Eye (tissue), 1 donor: Measurements from ENCODE around the gene DST.
"Not testable (repeated sequence)": the region's sequence is repeated elsewhere in the genome, so short reads cannot be mapped to it uniquely, and the experiment has no call there.

Source experiments
- DNase-seq: peaks from one replicate; pipeline ENCODE4 v3.0.0-alpha.2; 2015

DST gene

DNA sequence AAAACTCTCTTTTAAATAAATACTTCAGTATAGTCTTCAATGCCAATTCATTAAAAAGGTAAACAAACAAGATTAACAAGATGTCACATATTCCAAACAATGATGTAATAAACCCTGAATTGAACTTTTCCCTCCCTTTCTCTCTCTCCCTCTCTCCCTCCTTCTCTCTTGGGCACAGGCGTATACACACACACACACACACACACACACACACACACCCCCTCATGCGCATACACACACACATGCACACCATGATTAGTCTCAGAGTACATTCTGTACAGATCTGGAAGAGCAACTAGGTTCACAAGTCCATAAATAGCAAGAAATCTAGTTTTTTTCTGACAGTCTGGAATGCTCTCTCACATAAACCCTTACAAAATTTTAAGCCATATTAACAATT, 128.3 kb downstream of the DST start:
- no peak for DNase-seq

DNA sequence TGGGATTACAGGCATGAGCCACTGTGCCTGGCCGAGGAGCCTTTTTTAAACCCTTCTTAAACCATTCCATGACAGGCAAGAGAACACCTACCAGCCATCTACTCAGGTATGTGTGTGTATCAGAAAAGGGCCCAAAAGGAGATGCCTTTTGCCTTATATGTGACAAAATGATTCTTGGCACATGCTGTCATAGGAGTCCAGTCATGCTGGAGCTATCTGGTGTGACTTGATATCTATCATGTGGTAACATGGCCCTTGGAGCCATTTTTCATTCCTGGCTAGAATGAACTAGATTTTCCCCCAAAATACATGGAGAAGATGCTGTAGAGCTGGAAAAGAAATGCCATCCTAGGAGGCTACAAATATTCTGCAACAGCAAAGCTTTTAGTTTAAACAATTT, 129.1 kb downstream of the DST start:
- DNase-seq: no peak

DNA sequence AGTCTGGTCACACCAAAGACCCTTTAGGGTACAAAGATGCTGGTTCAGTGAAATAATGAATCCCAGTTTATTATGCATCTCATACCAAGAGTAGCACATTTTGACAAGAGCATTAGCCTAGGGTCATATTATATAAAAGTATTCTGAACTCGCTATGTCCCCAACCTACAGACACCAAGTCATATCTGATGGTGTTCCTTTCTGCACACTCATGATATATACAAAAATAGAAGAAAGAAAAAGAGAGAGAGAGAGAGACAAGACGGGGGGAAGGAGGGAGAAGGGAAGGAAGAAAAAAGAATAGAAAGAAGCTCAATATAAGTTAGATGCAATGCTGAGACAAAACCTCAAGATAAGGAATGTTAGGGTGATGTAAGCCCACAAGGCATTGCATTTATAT, 131.1 kb downstream of the DST start:
- DNase-seq: no peak

DNA sequence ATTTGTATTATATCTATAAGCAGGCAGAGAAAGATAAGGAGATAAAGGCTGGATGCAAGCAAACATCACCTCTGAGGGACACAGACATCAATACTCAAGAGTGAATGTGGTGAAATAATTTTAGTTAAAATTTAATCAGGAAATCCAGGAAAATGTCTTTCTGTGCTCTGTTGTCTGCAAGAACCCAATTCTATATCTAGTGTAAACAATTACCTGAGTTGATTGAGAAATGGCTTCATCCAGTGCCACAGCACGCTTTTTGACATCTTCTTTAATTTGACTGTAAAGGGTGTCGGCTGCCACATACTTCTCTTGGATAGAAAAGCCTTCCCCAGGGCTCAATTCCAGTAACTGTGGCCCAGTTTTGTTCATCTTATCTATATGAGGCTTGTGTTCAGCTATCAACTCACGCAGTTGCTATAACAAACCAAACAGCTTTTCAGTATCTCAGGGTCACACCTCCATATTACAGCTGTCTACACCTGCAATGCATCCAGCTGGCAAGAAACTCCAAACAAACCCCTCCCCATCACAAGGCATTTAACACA, 131.6 kb downstream of the DST start:
- no peak for DNase-seq

DNA sequence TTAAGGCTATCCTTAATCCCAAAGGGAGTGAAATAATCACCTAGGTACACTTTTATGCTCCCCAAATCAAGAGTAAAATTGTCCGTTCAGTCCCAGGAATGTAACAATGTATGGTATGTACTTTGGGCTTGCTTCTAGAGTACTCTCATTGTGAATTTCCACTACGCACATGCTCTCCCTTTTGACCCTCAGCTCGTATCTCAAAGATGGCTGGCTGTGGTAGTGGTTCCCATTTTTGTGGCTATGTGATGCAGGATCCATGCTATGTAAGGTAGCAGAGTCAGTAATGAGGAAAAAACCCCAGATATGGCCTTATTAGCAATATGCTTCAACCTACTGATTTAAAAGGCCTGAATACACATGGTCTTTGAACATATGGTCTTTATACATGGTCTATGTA, 133.7 kb downstream of the DST start:
- no peak for DNase-seq

DNA sequence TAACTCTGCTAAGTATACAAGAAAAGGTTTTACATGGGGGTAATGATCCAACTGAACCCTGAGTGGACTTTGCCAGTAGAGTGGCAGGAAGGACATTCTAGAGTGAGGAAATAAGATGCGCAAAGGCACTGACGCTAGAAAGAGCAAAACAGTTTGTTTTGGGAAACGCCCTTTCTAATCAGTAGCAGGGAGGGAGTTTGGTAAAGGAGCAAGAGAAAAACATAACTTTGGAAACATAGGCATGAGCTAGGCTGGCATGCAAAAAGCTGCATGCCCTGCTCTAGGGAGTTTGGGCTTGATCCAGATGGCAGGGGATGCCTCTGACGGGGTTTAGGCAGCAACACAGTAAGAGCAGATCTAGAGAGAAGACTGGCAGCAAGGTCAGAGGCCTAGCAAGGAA, 135.2 kb downstream of the DST start:
- no peak for DNase-seq

DNA sequence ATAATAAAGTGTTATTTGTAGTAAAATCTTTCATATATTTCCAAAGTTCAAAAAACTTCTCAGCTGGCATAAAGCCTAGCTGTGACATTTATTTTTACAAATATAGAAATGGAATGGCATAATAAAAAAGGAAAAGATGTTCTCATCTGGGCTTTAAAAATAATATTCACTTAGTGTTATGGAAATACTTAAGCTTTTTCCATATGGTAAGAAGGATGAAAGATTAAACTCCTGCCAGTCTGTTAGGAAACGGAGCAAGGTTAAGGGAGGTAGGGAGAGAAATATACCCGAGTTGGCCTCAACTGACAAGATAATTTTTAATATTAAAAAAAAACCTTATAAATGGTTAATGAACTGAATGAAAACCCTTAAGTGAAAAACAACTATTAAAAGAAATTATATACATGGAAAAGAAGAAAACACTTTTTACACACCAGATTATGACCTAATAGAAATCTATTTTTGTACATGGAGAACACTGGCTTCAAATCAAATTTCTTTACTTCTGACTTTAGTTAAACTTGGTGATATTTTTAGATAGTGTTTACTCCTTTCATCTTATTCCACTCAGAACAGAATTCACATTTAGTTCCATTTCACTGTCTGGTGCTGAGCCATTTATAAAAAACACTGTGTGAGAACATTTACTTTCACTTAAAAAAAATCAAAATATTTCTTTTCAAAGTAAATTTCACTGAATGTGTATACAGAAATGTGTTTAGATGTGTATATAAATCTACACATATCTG, 137.0 kb downstream of the DST start:
- DNase-seq: no peak

DNA sequence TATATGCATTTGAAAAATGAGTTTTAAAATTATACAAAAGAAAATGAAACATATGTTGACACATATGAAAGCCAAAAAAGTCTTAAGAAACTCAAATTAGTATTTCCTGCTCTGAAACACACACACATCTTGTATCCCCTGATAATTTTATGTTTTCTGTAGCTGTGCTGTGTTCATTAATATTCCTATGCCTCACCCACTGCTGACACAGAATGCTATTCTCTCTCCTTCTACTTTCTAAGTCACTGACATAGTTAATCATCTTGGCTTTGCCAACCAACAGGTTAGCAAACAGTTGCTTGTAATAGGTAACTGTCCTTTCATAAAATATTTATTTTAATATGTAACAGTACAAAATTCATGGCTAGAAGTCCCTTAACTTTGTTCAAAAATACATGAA, 140.7 kb downstream of the DST start:
- no peak for DNase-seq

DNA sequence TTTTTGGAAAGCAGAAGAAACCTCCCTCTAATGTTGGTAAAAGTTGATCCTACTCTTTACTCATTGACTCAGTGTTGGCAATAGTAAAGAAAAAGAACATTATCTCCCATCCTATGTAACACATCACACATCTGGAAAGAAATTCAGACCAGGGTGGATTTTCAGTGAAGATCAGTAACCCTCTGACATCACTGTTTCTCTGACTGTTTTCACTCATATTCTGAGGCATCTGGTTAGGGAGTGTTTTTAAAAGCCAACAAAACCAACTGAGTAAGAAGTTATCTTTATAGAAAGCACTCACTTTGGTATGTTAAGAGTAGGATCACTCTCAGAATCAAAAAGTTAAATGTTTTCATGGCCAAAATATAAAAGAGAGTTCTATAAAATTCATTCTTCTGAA, 143.6 kb downstream of the DST start:
- DNase-seq: no peak

DNA sequence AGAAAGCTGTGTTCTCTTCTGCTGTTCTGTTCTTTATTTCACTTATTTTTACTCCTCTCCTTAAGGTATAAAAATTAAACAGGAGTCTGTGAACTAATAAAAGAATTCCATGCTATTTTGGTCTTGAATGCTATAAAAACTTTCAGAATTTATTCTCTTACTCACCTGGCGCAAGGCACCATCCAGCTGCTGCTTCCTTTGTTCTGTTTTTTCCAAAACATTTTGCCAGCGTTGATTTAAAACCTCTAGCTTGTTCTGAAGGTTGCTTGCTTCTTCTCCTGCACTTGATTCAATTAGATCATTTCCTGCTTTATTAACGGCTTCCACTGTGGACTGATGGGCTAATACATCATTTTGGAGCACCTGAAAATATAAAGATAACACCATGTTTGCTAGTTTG, 145.0 kb downstream of the DST start:
- no peak for DNase-seq

DNA sequence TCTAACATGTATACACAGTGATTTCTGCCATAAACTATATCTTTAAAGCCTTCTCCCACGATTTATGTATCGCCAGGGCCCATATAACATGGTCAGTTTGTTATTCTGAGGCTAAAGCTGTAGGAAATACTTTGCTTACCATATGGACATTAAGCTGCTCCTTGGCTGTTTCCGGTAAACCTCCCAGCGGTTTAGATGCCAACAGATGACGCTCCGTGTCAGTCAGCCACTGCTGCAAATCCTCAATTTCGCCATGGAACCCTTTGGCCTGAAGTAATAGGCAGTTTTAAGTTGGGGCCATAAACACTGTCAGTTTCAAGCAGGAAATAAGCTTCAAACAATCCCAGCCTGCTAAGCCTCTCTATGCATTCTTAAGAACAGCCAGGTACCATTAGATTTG, 145.4 kb downstream of the DST start:
- DNase-seq: no peak

DNA sequence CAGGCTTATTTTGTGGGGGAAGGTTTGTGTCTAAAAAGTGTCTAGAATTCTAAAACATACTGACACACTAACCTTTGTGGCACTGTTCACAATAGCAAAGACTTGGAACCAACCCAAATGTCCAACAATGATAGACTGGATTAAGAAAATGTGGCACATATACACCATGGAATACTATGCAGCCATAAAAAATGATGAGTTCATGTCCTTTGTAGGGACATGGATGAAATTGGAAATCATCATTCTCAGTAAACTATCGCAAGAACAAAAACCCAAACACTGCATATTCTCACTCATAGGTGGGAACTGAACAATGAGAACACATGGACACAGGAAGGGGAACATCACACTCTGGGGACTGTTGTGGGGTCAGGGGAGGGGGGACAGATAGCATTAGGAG, 146.0 kb downstream of the DST start:
- not testable (repeated sequence) for DNase-seq

DNA sequence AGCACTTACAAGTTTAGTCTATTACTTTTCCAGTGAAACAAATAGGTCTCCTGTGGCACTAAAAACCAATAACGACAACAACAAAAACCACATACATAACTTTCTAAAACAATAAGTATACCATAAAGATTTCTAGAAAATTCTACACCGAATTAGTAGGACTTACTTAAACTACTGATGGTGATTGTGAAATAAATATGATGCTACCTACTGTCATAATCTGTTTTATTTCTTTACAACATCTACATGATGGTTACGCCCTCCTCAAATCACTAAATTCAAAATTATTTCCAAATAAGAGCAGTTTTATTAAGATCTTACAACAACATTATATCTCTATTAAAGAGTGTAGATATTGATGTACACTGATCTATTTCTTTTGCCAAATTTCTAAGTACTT, 147.0 kb downstream of the DST start:
- DNase-seq: no peak

DNA sequence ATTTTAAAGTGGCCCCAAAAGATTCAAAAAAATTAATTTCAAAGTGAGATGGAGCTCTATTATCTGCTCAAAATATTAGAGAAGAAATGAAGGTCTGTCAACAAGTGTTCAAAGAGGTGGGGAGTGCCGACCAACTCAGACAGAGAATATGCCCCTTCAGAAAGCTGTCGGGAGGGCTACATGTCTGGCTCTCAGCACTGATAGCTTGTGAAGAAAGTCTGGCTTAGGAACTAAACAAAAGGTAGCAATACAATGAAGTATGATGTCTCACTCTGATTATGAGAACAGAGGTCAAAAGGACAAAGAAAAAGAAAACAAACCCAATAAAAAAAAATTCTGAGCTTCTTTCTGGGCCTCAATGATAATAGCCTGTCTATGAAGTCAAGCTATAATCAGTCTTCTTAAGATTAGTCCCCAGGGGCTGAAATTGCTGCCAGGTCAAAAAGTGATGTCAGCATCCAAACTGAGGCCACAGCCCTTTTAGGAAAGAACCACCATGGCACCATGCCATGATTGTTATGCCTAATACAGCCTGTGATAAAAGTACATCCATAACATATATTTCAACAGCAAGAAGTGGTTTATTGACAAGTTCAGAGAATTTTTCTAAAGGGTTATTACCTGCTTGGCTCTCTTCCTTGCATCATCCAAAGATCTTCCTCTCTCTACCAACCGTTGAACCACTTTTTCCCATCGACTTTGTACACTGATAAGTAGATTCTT, 150.9 kb downstream of the DST start:
- no peak for DNase-seq

DNA sequence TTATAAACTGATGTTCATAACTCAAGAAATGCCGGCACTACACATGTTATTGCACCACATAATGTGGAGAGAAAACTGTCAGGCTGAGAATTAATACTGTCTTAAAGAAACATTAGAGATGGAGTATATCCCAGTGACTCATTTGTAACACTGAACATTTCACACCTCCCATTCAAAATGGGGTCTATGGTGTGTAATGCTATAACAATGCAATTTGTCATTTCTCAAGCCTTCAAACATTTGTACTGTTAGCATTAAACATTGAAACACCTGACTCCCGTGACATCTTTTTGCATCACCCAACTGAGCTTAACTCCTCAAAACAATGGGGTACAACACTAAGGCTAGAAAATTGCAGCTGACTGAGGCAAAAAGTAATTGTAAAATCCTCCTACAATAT, 151.7 kb downstream of the DST start:
- DNase-seq: no peak

DNA sequence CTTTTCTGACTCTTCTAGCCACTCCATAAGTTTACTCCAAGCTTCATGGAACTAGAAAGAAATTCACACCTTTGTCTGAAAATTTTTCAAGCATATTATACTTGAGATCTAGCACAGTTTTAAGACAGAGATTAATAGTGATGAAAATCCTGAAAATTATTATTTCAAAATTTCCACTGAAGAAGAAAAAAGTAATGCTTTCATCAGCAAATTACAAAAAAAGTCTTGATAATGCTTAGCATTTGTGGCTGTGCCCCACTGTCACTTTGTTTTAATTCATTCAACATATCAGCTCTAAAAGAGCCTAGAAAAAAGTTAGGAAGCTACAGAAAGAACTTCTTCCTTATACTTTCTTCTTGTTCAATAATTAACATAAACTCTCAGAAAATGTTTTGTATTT, 153.1 kb downstream of the DST start:
- DNase-seq: no peak

DNA sequence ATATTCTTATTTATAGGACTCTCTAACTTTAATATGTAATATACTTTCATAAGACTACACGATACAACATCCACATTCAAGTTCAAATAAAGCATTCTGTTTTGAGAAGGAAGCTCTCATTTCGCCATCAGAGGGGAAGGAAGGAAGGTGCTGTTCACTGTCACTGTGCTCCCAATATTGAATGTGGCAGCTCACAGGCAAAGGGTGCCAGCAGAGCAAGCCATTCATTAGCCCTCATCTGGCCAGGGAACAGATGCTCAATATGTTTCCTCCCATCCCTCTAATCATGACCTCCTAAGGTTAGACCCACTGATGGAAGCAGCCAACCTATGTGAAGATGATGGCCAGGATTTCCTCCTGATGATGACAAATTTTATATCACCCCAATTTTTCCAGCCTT, 154.4 kb downstream of the DST start:
- no peak for DNase-seq

DNA sequence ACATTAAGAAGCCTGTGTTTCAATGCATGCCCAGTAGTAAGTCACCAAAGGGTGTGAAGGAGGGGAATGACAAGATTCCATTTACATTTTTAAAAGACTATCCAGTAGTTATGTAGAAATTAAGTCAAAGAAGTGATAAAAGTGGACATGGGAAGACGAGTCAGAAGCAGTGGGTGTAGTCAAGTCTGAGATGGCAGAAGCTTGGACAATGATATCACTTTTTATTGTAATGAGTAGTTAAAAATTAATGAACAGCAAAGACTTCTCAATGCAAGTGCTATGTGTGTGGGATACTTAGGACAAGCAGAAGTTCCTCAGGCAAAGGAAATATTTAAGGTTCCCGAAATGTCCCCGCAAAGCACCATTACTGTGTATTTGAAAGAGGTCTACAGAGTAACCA, 156.0 kb downstream of the DST start:
- no peak for DNase-seq

DNA sequence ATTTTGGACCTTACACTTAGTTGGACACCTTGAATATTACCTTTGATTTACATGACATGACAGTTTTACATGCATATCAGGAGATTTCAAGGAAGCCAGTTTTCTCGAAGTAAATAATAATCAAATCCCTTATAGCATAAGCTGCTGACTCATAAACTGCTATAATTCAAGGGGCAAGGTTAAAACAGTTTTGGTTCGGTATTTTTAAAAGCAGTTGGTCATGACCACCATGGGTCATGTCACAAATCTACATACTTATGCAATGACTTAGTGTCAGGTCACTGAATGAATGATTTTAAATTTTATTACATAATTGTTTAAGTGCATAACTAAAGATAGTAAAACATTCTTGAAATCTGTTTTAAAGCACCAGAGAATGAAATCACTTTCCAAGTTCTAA, 158.0 kb downstream of the DST start:
- no peak for DNase-seq

DNA sequence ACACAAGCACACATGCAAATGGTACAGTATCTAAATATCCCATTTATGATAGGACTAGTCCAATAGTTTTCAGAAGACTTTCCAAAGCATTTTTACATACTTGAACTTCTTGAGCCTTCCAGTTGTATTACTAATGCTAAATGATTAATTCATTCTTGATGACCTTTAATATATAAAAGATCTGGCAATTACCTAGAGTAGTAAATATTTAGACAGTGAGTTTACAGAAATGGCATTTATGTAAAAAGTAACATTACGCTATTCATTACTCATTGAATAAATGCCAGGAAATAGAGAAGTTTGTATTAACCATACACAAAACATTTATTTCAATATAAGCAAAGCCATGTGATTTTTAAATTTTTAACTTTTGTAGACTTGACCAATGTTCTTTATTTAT, 158.8 kb downstream of the DST start:
- DNase-seq: no peak

DNA sequence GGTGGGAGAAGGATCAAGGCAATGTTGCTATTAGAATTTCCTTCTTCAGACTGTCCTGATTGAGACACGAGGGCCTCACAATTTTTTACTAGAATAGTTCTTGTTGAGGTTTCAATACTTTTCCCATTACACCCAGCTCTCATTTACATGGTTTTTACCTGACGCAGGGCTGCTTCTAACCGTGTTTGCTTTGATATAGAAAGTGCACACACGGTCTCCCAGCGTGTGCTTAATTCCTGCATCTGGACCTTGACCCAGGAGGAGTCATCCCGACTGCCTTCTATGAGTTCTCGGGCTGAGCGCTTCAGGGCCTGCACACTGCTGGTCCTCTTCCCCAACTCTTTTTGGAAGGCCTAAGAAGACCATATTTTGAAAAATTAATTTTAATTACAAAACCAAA, 160.2 kb downstream of the DST start:
- DNase-seq: no peak

DNA sequence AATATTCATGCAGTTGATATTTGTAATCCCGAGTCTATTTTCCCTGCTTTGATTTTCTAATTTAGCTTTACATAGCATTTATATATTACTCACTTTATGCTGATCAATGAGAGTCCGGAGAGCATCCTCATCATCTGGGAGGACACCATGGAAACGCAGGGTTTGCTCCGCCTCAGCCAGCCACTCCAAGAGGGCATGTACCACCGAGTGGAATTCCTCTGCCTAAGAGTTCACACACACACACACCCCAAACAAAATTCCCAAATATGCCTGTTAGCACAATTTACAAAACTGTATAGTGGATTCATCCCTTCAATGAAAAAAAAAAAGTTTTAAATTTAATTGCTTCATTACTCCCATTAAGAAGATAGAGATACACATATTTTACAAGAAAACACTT, 160.7 kb downstream of the DST start:
- DNase-seq: no peak

DNA sequence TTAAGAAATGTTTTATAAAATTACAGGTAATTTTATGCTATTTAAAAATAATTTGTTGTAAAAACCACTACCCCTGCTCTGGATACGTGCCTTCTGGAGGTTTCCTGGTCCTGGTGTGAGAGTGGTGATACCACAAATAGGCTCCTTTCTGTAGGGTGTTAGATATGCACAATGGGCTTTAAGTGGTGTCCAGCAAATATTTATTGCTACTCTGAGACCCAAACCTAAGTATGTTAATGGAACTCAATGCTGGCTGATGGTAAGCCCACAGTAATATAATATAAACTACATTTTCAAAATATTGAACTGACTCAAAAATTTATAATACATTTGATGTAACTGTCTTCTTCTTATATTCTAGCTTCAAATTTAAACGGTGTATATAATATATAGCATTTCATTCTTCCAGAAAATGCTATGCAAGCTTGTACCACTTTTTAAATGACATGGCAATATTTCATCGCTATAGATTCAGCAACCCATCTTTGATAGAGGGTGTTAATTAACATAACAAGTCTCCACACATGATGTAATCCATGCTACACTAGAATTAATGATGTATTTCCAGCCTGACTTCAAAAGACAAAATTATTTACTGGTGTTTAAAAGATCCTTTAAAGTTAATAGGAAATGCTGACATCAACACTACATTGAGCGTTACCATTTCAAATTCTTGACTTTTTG, 161.9 kb downstream of the DST start:
- no peak for DNase-seq

DNA sequence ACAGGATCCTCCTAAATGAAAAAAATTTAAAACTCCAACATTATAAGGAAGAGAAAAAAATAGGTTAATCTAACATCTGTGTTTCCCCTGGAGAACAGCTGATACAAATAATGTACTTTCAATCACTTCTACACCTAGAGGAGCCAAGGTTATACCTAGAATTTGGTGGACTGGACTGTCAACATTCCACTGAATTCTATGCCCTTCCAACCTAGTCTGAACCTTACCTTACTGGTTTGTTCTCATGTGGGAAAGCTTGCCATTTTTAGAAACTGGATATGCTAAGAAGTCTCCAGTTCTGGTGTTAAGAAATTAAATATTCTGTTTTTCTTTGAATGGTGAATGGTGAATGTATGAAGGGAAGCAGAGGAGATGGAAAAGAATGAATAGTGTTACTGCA, 162.4 kb downstream of the DST start:
- no peak for DNase-seq
